ENCODE measurements around the gene COL6A5.
A peak's percentile ranks its signal among the peaks of the same experiment; 100 is the strongest.

COL6A5 gene

DNA sequence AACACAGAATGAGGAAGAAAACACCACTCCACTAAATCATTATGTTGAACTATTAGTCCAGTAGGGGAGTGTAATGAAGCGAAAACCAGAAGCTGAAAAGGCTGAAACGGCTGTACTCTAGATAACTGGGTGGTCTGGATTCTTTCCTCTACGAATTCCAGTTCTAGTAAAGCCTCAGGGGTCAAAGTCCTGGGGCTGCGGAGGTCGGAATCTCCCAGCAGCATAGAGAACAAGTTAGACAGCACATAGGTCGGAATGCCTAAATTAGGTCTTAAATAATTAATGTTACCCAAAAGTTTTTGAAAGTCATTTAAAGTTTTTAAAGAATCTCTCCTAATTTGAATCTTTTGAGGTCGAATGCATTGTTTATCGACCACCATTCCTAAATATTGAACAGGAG lies 102.7 kb downstream of the COL6A5 start:
- peak; percentile 16 for DNase-seq

- no peak for DNase-seq
Measured at GRCh38 chr3:130456540-130456939, 111.1 kb downstream of the COL6A5 start.

DNA sequence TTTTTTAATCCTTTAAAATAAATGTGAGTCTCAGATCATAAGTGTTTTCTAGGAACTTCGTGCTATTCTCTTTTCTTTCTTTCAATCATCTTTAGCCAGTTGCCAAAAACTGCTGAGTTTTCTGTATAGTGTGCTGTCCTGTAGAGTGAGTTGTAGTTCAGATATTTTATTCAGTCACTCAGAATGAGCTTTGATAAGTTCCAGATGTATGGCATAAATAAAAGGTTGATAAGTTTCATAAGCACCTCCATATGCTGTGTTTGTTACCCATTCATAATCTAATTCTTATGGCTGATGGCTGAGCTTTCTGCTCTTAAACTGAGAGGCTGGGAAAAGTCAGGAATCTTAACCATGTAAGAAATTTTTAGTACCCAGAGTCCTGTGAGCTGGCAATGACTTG lies 112.2 kb downstream of the COL6A5 start:
- no peak for DNase-seq

- DNase-seq = no peak
Measured at GRCh38 chr3:130459944-130460343, 114.5 kb downstream of the COL6A5 start.

DNA sequence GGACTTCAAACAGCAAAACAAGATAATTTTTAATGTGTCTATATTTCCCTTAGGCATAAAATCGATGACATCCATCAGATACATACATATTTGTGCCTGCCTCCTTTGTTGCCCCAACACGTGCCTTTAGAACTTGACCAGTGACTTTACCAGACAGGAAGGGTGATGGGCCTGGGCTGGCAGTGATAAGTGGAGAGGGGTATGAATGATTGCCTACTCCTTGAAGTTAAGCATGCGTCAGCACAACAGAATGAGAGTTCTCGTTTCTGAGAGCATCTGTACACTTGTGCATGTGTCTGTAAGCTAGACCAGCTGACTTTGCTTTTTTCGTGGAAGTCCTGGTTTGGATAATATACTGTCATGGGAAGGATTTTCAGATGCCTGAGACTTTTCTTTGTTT lies 116.6 kb downstream of the COL6A5 start:
- no peak for DNase-seq

DNA sequence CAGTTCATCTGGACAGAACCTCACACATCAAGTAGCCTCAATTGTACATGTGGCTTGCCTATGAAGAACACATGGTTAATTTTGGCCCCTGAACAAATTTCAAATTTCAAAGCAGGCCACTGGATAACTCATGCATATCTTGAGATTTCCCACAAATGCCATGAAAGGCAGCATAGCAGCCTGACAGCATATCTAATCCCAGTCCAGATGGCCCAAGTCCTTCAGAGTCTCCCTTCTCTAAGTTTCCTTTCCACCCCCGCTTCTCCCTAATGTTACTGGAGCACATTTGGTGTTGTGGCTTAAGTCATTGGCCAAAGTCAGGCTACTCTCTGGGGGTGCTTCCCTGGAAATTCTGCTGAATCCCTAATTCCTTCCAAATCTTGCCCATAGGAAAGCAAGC lies 117.7 kb downstream of the COL6A5 start:
- no peak for DNase-seq

DNA sequence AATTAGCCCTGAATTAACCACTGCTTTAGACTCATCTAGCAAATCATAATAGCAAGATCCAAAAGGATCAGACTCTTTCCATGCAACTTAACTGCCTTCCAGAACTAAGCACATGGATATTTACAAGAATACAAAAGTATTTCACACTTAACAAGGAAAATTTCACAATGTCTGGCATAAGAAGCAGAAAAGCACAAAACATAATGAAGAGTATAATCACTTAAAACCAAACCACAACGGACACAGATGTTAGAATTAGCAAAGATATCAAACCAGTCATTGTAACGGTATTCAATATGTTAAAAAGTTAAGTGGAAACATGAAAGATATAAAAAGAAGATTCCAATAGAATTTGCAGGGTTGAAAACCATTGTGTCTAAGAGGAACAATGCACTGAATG lies 120.0 kb downstream of the COL6A5 start:
- DNase-seq = no peak

- no peak for DNase-seq
Measured at GRCh38 chr3:130468311-130468710, 122.8 kb downstream of the COL6A5 start.

GRCh38 chr3:130470126-130470525 lies 124.7 kb downstream of the COL6A5 start:
- DNase-seq = no peak

- DNase-seq = no peak
Measured at GRCh38 chr3:130473416-130473815, 127.9 kb downstream of the COL6A5 start.

- peak; percentile 35 for DNase-seq
Measured at GRCh38 chr3:130480736-130481135, 135.3 kb downstream of the COL6A5 start.

DNA sequence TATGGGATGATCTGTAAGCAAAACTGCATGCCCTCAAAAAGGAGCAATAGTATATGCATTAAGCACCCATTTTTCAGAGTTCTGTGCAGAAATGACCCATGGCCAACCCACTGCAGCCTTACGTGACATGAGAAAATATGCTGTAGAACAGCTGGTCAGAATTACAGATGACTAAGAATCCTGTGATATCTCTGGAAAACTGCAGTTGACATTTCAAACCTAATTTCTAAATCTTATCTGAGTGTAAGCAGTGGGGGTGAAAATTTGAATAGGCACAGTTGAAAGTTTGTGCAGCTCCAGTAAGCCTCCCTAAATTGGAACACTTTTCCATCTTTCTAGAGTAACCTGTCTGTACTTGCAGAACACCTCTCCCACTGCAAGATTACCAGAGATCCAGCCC lies 142.8 kb downstream of the COL6A5 start:
- no peak for DNase-seq

GRCh38 chr3:130488769-130489450 lies 143.4 kb downstream of the COL6A5 start:
- DNase-seq = no peak

DNA sequence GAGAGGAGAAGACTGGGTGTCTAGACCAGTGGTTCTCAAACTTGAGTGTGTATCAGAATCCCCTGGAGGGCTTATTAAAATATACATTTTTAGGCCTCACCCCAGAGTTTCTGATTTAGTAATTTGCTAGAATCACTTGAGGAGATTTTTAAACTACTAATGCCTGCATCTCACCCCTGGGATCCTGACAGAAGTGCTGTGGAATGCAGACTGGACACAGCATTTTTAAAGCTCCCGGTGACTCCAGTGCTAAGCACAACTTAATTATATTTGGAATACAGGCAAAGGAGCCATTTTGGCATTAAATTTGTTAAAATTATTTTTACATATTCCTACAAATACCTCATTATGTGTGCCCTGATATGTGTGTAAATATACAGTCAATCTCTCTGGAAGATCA lies 144.8 kb downstream of the COL6A5 start:
- DNase-seq = no peak

DNA sequence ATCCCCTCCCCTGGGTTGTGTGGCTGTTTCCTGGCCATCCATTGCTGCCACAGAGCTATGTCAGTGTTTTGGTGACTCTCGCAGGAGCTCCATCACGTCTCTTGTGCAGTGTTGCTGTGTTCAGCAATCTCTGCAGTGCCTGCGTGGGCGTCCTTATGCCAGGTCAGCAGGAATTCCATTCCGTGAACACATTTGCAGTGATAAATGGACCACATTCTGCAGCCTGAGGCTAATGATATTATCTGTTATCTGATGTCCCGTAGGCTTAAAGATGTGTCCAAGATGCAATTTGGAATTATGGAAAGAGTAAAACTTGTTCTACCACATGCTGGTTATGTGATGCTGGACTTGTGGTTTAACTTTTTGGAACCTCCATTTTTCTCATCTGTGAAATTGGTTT lies 146.0 kb downstream of the COL6A5 start:
- DNase-seq = no peak

DNA sequence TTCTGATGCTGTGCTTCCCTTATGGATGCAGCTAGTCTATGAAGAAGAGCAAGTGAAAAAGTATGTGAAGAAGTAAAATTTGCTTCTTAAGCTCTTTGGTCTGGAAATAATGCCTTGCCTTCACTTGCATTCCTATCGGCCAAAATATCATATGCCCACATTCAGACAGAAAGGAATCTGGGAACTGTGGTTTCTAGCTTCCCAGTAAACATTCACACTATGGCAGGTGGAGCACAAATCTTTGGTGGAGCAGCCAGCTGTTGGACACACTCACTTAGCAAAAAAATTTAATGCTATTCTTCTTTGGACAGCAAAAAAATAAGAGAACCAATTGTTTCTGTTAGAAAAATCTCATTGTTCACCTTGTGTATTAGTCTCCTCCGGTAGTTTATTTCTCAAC lies 159.2 kb downstream of the COL6A5 start:
- DNase-seq = no peak

- DNase-seq = no peak
Measured at GRCh38 chr3:130506031-130506430, 160.6 kb downstream of the COL6A5 start.

DNA sequence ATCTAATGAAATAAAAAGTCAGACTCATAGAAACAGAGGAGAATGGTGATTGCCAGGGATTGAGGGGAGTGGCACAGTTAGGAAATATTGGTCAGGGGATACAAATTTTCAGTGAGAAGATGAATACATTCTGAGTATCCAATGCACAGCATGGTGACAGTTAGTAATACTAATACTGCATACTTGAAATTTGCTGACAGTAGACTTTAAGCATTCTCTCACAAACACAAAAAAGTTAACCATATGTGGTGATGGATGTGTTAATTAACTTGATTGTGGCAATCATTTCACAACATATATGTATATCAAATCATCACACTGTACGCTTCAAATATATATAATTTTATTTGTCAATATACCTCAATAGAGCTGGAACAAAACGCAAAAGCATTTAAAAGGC lies 162.3 kb downstream of the COL6A5 start:
- DNase-seq = no peak

GRCh38 chr3:130509008-130509407 lies 163.5 kb downstream of the COL6A5 start:
- peak; percentile 43 for DNase-seq

DNA sequence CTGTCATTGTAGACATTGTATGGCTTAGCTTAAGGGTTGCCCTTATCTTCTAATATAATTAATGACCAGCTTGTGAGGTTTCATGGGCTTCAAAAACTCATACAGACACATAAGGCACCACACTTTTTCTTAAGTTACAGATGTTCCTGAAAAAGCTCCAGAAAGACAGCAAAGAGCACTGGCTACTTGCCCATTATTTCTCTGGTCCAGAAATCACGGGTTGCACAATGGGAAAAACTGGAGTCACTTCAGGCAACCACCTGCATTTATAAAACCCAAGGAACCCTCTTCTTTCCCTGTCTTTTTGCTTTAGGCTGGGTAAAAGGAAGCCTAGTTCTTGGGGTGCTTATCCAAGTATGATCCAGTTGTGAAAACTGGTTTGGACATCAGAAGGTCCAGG lies 169.2 kb downstream of the COL6A5 start:
- DNase-seq = no peak

- DNase-seq = no peak
Measured at GRCh38 chr3:130515755-130516154, 170.3 kb downstream of the COL6A5 start.

- peak; percentile 54 for DNase-seq
Measured at GRCh38 chr3:130516645-130517512, 171.4 kb downstream of the COL6A5 start, which contains the start of gene COL6A6. Gene COL6A6, plus strand, starts transcription at chr3:130517177. Its CDS starts 43,188 bp downstream, at chr3:130560365.

GRCh38 chr3:130517602-130518001 lies 172.1 kb downstream of the COL6A5 start:
- DNase-seq = no peak

DNA sequence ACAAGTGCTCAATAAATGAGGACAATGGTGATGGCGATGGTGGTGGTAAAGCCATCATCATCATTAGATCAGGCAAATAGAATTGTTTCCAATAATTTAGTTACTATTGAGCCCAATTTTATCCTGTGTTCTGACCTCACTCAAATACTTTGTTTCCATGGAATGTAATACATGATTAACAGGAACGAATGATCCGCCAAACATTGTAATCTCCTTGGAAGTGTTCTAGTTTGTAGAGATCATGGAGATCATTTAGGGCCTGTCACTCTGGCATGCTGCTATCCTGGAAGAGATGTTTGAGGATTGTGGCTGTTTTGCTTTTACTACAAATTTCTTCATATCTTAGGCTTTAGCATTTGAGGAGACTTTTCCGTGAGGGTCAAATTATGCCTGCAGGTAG lies 174.3 kb downstream of the COL6A5 start:
- DNase-seq = no peak
